Duodenal mucosa (tissue), 2 donors: ENCODE data around the gene STAT6.
"Not testable (repeated sequence)": the region's sequence is repeated elsewhere in the genome, so short reads cannot be mapped to it uniquely, and the experiment has no call there.

ENCODE experiments used
- H3K27ac ChIP-seq: one replicate; pipeline ENCODE4 v1.7.0; 2013; ENCODE audit warnings: low read depth, low read length
- H3K27me3 ChIP-seq, 2 donors: one replicate each; pipeline ENCODE4 v1.7.0; 2013; ENCODE audit warnings: low read length in 2 of 2, control low read depth in 1 of 2; ENCODE audit not compliant: insufficient read depth in 2 of 2, control insufficient read depth in 1 of 2
- H3K36me3 ChIP-seq, 2 donors: one replicate each; pipeline ENCODE4 v1.7.0; 2013; ENCODE audit warnings: low read length in 2 of 2, control low read depth in 1 of 2; ENCODE audit not compliant: insufficient read depth in 2 of 2, control insufficient read depth in 1 of 2
- H3K4me1 ChIP-seq, 2 donors: one replicate each; pipeline ENCODE4 v1.7.0; 2013; ENCODE audit warnings: low read length in 2 of 2, control low read depth in 1 of 2; ENCODE audit not compliant: insufficient read depth in 2 of 2, control insufficient read depth in 1 of 2
- H3K4me3 ChIP-seq, 2 donors: one replicate each; pipeline ENCODE4 v1.7.0; 2013; ENCODE audit warnings: low read length in 2 of 2, low read depth in 1 of 2
- H3K9ac ChIP-seq, 2 donors: one replicate each; pipeline ENCODE4 v1.7.0; 2013; ENCODE audit warnings: low read length in 2 of 2, low read depth in 1 of 2
- H3K9me3 ChIP-seq, 2 donors: one replicate each; pipeline ENCODE4 v1.7.0; 2013; ENCODE audit warnings: low read length in 2 of 2, control low read depth in 1 of 2; ENCODE audit not compliant: control insufficient read depth in 1 of 2

The STAT6 gene

DNA sequence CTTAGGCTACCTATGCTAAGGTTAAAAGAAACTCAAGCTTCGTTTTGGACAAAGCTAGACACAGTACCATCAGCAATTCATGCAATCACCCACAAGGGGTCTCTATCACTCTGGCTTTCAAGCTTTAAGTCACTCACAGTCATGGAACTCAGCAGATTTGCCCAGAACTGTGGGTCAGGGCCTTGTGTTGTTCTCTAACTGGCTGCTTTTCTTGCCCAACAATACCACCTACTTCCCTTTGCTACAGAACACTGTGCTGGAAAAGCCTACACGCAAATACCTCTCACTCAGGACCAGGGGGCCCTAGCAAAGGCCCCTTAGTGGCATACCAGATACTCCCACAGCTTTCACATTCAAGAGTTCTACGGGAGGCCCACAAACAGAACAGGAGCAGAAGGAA, 41.6 kb downstream of the STAT6 start:
- Histone ChIP-seq H3K27ac (no peak overlapping the region), H3K27me3 (no peaks in the 10 kb centered on the region), H3K9me3 (no peaks in the 10 kb centered on the region), H3K4me1 (peaks cover 3 to 10% of the 10 kb centered on the region in 2 donors), H3K36me3 (peaks cover 5 to 10% of the 10 kb centered on the region in 2 donors), H3K4me3 (no peak overlapping the region), H3K9ac (peak overlapping the region in 1 of 2 donors; percentile 1)

GRCh38 chr12:57066245-57066644, 44.9 kb downstream of the STAT6 start:
- H3K9ac ChIP-seq = no peak overlapping the region
- H3K4me3 ChIP-seq = no peak overlapping the region
- H3K36me3 ChIP-seq = peaks cover 5 to 6% of the 10 kb centered on the region in 2 donors
- peaks cover 3 to 10% of the 10 kb centered on the region in 2 donors for H3K4me1 ChIP-seq
- no peaks in the 10 kb centered on the region for H3K9me3 ChIP-seq
- H3K27ac ChIP-seq = no peak overlapping the region
- no peaks in the 10 kb centered on the region for H3K27me3 ChIP-seq

DNA sequence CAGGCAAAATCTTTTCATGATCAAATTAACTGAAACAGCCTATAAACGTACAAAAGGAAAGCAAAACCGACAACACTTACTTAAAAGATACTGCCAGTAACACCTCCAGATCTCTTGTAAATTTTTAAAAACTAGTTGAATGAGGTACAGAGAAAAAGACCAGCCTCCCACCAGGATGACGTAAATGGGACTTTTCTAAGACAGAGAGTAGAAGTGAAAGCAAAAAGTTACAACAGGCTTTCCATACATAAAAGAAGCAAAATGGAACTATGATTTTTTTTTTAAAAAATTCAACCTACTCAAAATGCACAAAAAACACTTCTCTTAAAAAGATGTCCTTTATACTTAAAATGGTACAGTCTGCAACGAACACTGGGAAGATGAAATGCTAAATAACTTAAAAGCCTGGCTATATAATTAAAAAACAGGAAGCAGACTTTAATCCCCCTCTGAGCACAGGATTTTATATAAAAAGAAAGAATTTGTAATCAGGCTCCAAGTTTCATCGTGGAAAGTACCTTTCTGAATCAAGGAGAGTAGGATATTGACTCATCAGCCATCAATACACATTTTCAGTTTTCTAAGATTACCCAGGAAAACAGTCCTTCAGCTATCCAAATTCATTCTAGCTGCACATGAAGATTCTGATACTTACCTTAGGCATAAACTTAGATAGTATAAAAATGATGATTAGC, 47.0 kb downstream of the STAT6 start:
- Histone ChIP-seq H3K9ac (no peak overlapping the region), H3K9me3 (no peaks in the 10 kb centered on the region), H3K4me1 (peaks cover 2 to 14% of the 10 kb centered on the region in 2 donors), H3K27me3 (no peaks in the 10 kb centered on the region), H3K4me3 (no peak overlapping the region), H3K27ac (no peak overlapping the region), H3K36me3 (peaks cover 0 to 6% of the 10 kb centered on the region in 2 donors)

DNA sequence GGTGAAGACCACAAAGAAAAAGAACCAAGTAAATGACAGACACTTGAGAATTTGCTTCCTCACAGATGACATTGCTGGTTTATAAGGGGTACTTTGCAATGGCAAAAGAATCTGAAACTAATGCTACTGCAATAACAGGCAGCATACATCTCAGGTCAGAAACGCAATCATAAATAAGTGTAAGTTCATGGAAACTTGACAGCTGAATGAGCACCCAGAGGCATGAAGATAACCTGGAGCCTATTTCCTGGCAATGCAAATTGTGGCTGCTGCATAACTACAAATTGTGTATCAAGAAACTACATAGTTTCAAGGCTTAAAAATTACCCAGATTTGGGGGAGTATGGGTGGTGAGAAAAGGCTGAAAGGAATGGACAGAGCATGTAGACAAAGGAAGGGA, 52.7 kb downstream of the STAT6 start:
- H3K9ac ChIP-seq = no peak overlapping the region
- no peaks in the 10 kb centered on the region for H3K27me3 ChIP-seq

GRCh38 chr12:57057067-57057751, 54.0 kb downstream of the STAT6 start:
- Histone ChIP-seq H3K27ac (peak overlapping the region; percentile 15), H3K9ac (peak overlapping the region in 1 of 2 donors; percentile 27), H3K27me3 (no peaks in the 10 kb centered on the region), H3K4me1 (peaks cover 5 to 22% of the 10 kb centered on the region in 2 donors), H3K9me3 (no peaks in the 10 kb centered on the region), H3K36me3 (peaks cover 0 to 17% of the 10 kb centered on the region in 2 donors), H3K4me3 (peak overlapping the region; percentile 2 to 34)

More for the DNA sequence above, 52.7 kb downstream of the STAT6 start:
- Histone ChIP-seq H3K36me3 (peaks cover 0 to 17% of the 10 kb centered on the region in 2 donors), H3K4me1 (peaks cover 5 to 22% of the 10 kb centered on the region in 2 donors), H3K9me3 (no peaks in the 10 kb centered on the region), H3K27ac (no peak overlapping the region), H3K4me3 (no peak overlapping the region)

DNA sequence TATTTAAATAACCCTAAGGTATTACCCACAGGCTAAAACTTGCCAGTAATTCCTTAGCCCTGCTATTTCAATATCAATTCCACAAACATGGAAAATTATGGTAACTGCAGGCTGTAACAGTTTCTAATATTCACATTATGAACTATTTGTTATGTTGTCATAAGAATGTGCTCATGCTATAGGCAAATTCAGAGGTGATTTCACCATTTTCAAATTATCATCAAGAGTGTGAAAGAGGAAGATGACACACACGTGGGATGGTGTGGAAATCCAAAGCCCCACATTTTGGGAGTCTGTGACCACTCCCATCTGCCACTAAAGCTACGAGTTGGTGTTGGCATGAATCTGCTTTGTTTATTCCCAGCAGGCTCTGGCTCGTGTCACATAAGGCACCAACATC, 55.3 kb downstream of the STAT6 start:
- Histone ChIP-seq H3K27ac (no peak overlapping the region), H3K9ac (no peak overlapping the region), H3K36me3 (peaks cover 0 to 17% of the 10 kb centered on the region in 2 donors), H3K4me3 (no peak overlapping the region), H3K27me3 (no peaks in the 10 kb centered on the region), H3K4me1 (peaks cover 9 to 30% of the 10 kb centered on the region in 2 donors), H3K9me3 (no peaks in the 10 kb centered on the region)

DNA sequence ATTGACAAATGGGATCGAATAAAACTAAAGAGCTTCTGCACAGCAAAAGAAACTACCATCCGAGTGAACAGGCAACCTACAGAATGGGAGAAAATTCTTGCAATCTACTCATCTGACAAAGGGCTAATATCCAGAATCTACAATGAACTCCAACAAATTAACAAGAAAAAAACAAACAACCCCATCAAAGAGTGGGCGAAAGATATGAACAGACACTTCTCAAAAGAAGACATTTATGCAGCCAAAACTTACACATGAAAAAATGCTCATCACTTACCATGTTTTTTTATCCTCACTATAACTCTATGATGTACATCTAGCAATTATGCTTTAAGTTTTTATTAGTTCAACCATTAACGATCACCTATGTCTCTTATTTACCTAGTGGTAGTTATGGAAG, 57.3 kb downstream of the STAT6 start:
- not testable (repeated sequence) for H3K9ac ChIP-seq, H3K36me3 ChIP-seq
- H3K4me1 ChIP-seq = peaks cover 6 to 28% of the 10 kb centered on the region in 2 donors

DNA sequence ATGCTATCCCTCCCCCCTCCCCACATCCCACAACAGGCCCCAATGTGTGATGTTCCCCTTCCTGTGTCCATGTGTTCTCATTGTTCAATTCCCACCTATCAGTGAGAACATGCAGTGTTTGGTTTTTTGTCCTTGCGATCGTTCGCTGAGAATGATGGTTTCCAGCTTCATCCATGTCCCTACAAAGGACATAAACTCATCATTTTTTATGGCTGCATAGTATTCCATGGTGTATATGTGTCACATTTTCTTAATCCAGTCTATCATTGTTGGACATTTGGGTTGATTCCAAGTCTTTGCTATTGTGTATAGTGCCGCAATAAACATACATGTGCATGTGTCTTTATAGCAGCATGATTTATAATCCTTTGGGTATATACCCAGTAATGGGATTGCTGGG, 58.0 kb downstream of the STAT6 start:
- H3K9me3 ChIP-seq, H3K27me3 ChIP-seq, H3K4me3 ChIP-seq, H3K9ac ChIP-seq, H3K36me3 ChIP-seq, H3K27ac ChIP-seq: not testable (repeated sequence)
- H3K4me1 ChIP-seq = peaks cover 7 to 22% of the 10 kb centered on the region in 2 donors

More for the DNA sequence above, 57.3 kb downstream of the STAT6 start:
- H3K27ac ChIP-seq, H3K9me3 ChIP-seq, H3K4me3 ChIP-seq, H3K27me3 ChIP-seq: not testable (repeated sequence)

DNA sequence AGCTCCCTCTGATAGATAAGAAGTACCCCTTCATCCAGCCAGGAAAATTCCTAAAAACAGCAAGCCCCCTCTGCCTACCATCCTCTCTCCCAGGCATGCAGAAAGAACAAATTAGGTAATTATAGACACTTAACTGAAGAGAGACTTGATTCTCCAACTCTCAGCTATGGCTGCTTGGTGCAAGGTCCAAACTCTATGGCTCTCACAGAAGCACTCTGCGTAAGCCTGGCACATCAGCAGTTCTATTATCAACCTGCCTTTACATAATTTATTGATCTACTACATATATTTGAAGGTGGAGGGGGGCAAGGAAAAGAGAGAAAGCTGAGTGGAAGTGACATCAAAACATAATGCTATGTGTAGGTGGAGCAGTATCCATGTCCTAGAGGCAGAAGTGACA, 60.2 kb downstream of the STAT6 start:
- Histone ChIP-seq H3K9me3 (no peaks in the 10 kb centered on the region), H3K4me3 (peak overlapping the region; percentile 88 to 93), H3K36me3 (peaks cover 14 to 19% of the 10 kb centered on the region in 2 donors), H3K4me1 (peaks cover 24 to 27% of the 10 kb centered on the region in 2 donors), H3K27ac (no peak overlapping the region), H3K27me3 (no peaks in the 10 kb centered on the region), H3K9ac (peak overlapping the region; percentile 43 to 74)

GRCh38 chr12:57049890-57050289, 61.3 kb downstream of the STAT6 start, which contains the start of gene MYO1A:
Gene MYO1A, minus strand, starts transcription at chr12:57050129. Its CDS starts 1,806 bp downstream, at chr12:57048323.
- peak within 1 kb of the TSS; percentile 88 to 93 for H3K4me3 ChIP-seq
- H3K4me1 ChIP-seq = peaks cover 24 to 32% of the 10 kb centered on the region in 2 donors
- peak within 1 kb of the TSS; percentile 73 to 74 for H3K9ac ChIP-seq
- H3K9me3 ChIP-seq = no peaks in the 10 kb centered on the region
- H3K27ac ChIP-seq = peak within 1 kb of the TSS; percentile 28
- no peaks in the 10 kb centered on the region for H3K27me3 ChIP-seq
- peaks cover 16 to 28% of the 10 kb centered on the region in 2 donors for H3K36me3 ChIP-seq
